OCI-LY3 (cell line): ENCODE results near the gene GATM.

ENCODE experiments used
- CTCF ChIP-seq: fragments of 200-600, 300-600 bp; sonication (generic); IDR thresholded peaks from 2 replicates; pipeline ENCODE4 v1.5.1; 2014; ENCODE audit warnings: antibody characterized with exemption, low read length, low read depth
- EZH2phosphoT487 ChIP-seq: fragments of 200-600 bp; shearing (Covaris generic); IDR thresholded peaks from 2 replicates; pipeline ENCODE4 v1.6.1; 2018; ENCODE audit warnings: antibody characterized with exemption, mixed run types, low read depth

- TF ChIP-seq CTCF (no peak), EZH2phosphoT487 (no peak)
These were observed 14.5 kb downstream of the GATM start for GRCh38 chr15:45363801-45364200.
